Nucleus accumbens (tissue), 56 donors: ENCODE measurements around the gene PTPN5.
"Not testable (repeated sequence)": the region's sequence is repeated elsewhere in the genome, so short reads cannot be mapped to it uniquely, and the experiment has no call there.

Source experiments
- DNase-seq, 56 donors: peaks; one replicate each; lab custom pipeline; 2025; lab: John Stamatoyannopoulos, UW

Gene PTPN5

DNA sequence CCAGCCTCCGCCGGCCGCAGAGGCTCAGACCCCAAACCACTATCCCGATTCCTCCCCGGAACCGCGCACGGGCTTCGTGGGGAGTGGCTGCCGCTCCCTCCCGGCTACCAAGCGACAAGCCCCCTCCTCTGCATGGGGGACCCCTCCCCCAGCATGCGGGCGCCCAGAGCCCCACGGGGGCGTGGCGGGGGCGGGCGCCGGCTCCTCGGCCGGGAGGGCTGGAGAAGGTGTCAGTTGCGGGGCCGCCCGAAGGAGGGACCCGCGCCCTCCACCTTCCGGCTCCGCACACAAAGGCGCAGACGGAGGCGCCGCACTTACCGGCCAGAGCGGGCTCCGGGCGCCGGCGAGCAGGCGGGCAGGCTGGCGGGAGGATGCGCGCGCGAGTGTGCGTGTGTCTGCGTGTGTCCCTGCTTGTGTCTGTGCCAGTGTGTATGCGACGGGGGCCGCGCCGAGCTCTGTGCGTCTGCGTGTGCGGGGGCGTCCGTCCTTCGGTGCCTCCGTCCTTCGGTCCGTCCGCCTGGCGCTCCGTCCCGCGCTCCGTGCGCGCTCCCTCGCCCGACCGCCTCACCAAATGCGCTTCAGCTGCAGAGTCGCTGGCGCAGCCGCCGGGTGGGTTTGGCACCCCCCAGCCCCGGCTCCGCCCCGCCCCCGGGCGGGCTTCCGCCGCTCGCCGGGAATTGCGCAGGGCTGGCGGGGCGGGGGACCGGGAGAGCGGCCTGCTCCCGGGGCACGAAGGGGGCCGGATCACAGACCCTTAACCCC lies at the start of gene PTPN5:
Gene PTPN5 (minus strand): TSS at position 592 of the 762 bp plus-strand sequence. CDS start 19,840 bp downstream, outside the sequence.
- DNase-seq = peak in 17 of 56 donors; percentile 12 to 84 (median 46)

DNA sequence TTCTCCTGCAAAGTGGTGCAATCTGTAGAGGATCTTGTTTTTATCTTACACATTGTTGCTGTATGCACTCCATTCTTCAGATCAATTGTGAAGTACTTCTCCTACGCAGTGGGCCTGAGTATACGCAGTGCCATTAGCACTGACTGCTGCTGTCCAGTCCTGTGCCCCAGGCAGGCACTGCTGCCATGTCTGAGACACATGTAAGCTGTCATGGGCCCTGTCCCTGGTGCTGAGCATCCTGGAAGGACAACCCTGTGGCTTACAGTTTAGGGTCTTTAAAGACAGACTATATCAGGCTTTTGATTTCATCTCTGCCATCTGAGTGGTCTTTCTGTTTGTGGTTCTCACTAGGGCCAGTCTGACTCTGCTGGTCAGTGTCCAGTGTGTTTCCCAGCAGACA lies 44.8 kb upstream of the PTPN5 start:
- DNase-seq = no peak

DNA sequence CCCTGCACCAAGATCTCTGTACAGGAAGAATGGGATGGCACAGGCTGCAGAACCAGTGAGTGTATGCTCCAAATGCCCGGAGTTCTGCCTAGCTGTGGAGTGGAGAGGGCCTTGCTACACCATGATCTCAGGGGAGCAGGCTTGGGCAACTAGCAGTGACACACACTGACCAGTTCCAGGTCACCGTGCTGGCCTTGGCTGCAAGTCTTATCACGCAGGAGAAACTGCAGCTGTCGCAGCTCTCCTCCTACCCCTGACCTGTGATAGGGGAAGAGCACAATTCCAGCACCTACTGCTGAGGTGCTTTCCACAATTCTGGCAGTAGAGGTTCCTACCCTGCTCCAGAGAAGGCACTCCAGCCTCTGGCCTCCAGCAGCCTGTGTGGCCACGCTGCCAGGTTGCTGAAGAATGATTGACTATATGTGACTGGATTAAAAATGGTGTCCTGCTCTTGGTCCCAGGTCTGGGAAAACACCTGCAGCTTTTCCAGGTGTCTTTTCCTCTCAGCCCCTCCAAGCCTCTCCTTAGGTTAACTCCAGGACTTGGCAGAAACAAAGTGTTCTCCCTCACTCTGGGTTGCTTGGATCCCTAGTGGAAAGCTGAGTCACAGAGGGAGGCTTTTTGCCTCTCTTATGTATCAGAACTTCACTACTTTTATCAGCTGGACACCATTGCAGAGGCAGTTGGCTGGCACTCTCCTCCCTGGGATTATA lies 43.3 kb upstream of the PTPN5 start:
- no peak for DNase-seq

- DNase-seq = not testable (repeated sequence)
Measured at GRCh38 chr11:18820160-18820559, 28.6 kb upstream of the PTPN5 start.

GRCh38 chr11:18804199-18804999 lies 12.8 kb upstream of the PTPN5 start:
- DNase-seq = no peak

GRCh38 chr11:18802381-18803257 lies 11.0 kb upstream of the PTPN5 start:
- DNase-seq = peak in 36 of 56 donors; percentile 6 to 81 (median 32)

GRCh38 chr11:18798799-18799469 lies 7.3 kb upstream of the PTPN5 start:
- no peak for DNase-seq

DNA sequence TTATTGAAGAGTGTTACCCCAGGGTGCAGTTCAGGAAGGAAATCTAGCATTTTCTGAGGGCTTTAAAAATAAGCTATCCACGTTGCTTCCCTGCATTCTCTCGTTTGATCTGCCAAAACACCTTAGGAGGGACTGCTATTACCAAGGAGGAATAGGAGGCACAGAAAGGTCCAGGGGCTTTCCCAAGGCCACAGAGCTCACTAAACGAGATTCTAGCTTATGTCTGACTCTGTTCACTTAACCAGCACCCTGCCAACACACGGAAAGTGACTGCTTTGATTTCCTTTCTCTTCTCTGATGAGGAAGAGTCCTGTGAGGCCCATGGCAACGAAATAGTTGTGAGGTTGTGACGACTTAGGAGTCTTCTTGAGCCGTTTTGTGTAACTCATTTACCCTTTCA lies 3.4 kb upstream of the PTPN5 start:
- no peak for DNase-seq

GRCh38 chr11:18792827-18793226 lies 1.2 kb upstream of the PTPN5 start:
- no peak for DNase-seq

DNA sequence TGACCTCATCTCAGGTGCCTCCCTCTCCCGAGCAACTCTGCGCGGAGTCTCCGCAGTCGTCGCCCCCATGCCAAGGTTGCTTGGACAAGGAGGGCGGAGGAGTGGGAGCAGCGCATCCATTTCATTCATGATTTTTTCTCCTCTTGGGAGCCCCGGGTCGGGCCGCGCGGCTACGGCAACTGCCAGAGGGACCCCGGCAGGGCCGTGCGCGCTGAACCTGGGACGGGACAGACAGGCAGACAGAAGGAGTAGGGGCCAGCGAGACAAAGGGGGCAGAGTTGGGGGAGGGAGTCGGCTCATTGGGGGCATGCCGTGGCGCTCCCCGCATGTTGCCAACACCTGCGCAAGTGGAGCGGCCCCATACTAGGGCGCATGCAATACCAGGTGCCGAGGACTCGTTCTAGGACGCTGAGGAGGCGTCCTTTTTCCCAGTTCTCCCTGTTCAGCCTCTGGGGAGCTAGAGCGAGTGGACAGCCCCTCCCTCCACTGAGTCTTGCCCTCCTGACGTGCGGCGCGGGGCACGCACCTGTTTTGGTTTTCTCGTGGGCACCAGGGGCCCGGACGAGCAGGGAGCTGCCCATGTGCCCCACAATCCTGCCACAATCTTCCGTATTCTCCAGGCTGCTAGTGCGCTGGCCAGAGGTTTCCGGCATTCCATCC lies 501 bp upstream of the PTPN5 start:
- DNase-seq = peak in 4 of 56 donors; percentile 43 to 51 (median 46)

DNA sequence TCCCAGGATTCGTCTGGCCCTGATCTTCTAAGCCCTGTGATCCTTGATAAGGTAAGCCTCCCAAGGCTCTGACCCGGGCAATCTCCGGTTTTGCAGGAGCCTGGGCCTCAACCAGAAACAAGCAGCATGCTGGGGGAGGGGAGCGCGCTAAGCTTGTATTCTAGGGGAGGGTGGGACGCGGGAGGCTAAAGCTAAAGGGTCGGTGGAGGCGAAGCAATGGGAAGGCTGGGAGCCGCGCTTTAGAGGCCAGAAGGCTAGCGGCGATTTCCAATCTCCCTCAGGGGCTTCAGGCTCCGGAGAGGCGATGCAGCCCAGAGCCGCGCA lies 753 bp downstream of the PTPN5 start:
- peak in 2 of 56 donors; percentile 40 to 42 for DNase-seq

GRCh38 chr11:18789942-18790341 lies 1.7 kb downstream of the PTPN5 start:
- peak in 1 of 56 donors; percentile 9 for DNase-seq

DNA sequence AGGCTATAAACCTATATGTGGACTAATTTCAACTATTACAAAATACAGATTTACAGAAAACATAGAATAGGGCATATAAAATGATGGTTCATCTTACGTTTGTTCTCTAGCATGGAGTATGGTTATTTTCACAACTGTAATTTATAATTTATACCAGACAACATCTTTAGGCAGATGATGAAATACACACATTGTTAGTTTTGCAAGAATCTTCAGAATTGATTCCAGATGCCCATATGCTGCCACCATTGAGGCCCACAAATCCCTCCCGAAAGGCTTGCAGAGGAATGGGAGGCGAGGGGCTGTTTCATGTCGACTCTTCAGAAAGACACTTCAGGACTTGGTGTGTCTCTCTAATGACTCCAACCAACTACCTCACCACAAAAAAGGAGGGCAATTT lies 6.2 kb downstream of the PTPN5 start:
- no peak for DNase-seq

DNA sequence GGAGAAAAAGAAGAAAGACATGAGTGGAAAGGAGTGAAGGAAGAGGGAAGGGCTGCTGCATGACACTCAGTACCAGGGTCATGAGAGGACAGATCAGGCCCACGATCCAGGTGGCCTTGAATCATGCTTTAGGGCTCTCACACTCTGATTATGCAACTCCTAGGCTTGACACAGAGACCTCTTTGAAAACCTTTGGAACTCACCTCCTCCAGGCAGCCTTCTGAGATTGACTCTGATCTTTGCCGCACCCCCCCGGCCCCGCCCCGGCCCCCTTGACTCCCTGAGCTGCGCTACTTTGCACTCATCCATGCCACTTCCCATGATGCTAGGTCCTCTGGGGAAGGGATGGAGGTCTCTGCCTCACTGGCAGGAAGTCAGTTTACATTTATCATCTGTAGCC lies 10.7 kb downstream of the PTPN5 start:
- no peak for DNase-seq

GRCh38 chr11:18780329-18780728 lies 11.3 kb downstream of the PTPN5 start:
- DNase-seq = no peak

- DNase-seq = no peak
Measured at GRCh38 chr11:18778468-18778867, 13.1 kb downstream of the PTPN5 start.

GRCh38 chr11:18776324-18776723 lies 15.3 kb downstream of the PTPN5 start:
- DNase-seq = no peak

DNA sequence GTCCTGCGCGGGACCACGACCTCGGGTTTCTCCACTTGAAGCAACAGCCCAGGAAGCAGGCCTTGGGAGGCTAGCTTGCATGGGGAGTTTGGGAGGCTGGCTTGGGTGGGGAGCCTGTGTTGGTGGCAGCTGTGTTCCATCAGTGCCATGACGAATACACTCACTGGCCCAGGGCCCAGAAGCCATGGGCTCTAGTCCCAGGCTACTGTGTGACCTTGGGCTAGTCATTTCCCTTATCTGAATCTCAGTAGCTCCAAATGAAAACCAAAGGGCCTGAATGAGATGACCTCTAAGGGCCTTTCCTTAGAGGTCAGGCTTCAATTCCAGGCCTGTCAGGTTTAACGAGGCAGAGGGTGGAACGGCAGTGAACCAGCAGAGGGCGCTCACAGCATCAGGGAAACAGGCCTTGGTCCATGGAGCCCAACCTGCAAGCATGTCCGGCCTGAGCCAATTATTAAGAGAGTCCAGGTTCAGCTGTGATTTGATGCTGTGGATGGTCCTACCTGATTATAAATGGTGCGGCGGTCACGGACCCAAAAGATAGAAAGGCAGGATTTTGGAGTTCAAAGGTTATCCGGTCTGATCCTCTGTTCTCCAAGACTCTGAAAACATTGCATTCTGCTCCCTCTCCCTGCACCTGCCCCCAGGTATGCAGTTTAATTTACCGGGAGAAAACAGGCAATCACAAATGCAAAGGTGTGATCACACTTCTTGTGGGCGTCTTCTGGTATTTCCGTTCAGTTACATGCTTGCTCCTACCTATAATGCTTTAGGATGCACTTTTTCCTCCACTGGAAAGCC lies 15.9 kb downstream of the PTPN5 start:
- peak in 10 of 56 donors; percentile 5 to 60 (median 30) for DNase-seq
